ENCODE measurements around the gene TRAPPC12.

DNA sequence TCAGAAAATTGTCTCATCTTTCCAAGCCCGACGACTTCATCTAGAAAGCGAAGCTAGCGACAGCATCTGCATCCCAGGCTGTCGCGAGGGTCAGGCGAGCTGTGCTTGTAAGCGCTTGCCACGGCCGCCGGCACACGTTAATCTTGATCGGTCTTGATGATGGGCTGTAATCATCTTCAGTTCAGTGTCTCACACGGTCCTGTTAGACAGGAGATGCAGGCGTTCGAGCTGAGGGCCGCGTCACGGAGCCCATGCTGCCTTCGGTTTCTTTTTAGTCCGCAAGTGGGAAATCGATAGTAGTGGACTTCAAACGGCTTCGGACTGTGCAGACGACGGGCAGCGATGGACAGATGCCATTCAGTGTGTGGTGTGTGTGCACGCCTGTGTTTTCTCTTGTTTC is 96.3 kb downstream of the TRAPPC12 start:
- TF ChIP-seq CSDC2 (CRISPR knock-in tag; IDR thresholded peaks at IDR 0.05) (no peak), RARB (CRISPR knock-in tag; IDR thresholded peaks at IDR 0.05) (no peak)

Data from SK-N-SH treated with all-trans-retinoic acid at 6 μM for 48 hours (cell line).